ENCODE results near the gene NT5DC3. TPM values are rescaled to one million over a fixed set of nuclear protein-coding genes. Genes with fewer than 3 reads are reported as not detected.

The NT5DC3 gene
- 1 to 10 TPM; 2.7 to 5.1 TPM for total RNA-seq

DNA sequence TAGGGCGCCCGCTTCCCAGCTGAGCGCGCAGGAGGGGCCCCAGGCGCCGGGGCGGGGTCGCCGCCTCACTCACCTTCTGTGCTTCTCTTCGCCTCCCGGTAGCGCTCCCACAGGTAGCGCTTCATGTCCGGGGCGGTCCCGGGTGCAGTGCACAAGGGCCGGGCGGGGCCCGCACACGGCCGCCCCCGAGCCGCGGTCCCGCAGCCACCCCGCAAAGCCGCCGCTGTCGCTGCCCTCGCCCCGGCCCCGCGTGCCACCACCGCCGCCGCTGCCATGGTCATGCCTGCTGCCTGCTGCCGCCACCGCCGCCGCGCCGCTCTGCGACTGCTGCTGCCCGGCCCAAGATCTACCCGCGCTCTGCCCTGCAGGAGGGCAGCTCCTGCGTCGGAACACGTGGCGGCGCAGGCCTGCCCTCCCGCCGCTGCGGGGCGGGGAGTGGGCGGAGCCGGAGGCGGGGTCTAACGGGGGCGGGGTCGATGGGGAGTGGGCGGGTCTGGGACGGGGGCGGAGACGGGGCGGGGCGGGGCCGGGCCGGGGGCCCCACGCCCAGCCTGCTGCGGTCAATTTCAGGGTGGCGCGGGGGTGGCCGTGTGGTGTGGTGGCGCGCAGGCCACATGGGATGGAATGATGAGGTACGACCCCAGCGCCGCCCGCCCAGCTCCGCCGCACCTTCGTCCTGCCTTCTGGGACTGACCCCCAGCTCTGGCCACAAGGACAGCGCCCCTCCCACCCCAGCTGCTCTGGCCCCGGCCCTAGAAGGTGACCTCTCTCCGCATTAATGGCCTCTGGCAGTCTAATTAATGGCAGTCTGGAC is at the start of gene NT5DC3:
TSS of gene NT5DC3 (minus strand) at position 359 of the 814 bp plus-strand sequence. CDS start at position 281, 78 bp downstream.

Other genes with a start within 250 kb of the NT5DC3 start
- gene HSP90B1, start 89.2 kb upstream of the NT5DC3 start, total RNA-seq, result 100 to 1,000 TPM; 310 to 315 TPM
- 10 to 100 TPM; 29.1 to 34.5 TPM for gene TDG, start 124.6 kb upstream of the NT5DC3 start, total RNA-seq
- gene GLT8D2, start 209.0 kb upstream of the NT5DC3 start, total RNA-seq, result under 1 TPM in 1 of 2 experiments, not detected in 1; 0.22 TPM
- 10 to 100 TPM; 14.1 to 15.3 TPM for gene HCFC2, start 223.3 kb upstream of the NT5DC3 start, total RNA-seq

Data from activated naive CD4-positive, alpha-beta T cell treated with anti-CD3 and anti-CD28 coated beads, Interleukin-2, amount 10 ng/mL, durations not matched to agents 5 hours and 36 hours (primary cell).